ENCODE results near the gene PRKCA.

GRCh38 chr17:66842959-66843358, 540.5 kb downstream of the PRKCA start:
- TF ChIP-seq TAF1 (IDR thresholded peaks at IDR 0.05; ENCODE audit: borderline replicate concordance, low read depth, low read length) = no peak
- TF ChIP-seq REST (IDR thresholded peaks at IDR 0.05; ENCODE audit: low read depth, low read length) = no peak
- TF ChIP-seq FOXM1 (IDR thresholded peaks at IDR 0.05; ENCODE audit: low read depth, low read length) = no peak

Measured in GM12878 (cell line).